SU-DHL-6 (cell line): ENCODE data around the gene NUFIP1.

Experiments
- H2AFZ ChIP-seq: fragments of 200-600 bp; sonication (generic); 2 replicates; pipeline ENCODE4 v1.6.1; 2014; ENCODE audit warnings: low read depth, mild to moderate bottlenecking, moderate library complexity, mixed read lengths, antibody characterized with exemption, low read length; ENCODE audit not compliant: severe bottlenecking
- H3F3A ChIP-seq: fragments of 200-600 bp; shearing (Covaris generic); 2 replicates; pipeline ENCODE4 v1.6.0; 2016; ENCODE audit warnings: antibody characterized with exemption, mild to moderate bottlenecking; ENCODE audit not compliant: insufficient read depth
- H3K27ac ChIP-seq: fragments of 200-600 bp; sonication (generic); 2 replicates; pipeline ENCODE4 v1.5.1; 2016; ENCODE audit warnings: low read depth, mild to moderate bottlenecking, low read length, moderate library complexity, mixed read lengths
- H3K27me3 ChIP-seq: fragments of 200-600 bp; sonication (generic), shearing (Covaris generic); 2 replicates; pipeline ENCODE4 v1.6.0; 2014; ENCODE audit warnings: mild to moderate bottlenecking, low read length
- H3K36me3 ChIP-seq: fragments of 200-600 bp; sonication (generic); 2 replicates; pipeline ENCODE4 v1.6.1; 2014; ENCODE audit warnings: mild to moderate bottlenecking, low read length, mixed read lengths
- H3K4me2 ChIP-seq: fragments of 300-600, 200-600 bp; shearing (Covaris generic), sonication (generic); 2 replicates; pipeline ENCODE4 v1.6.0; 2014; ENCODE audit warnings: low read length, low read depth, mild to moderate bottlenecking; ENCODE audit not compliant: poor library complexity, severe bottlenecking
- H3K4me3 ChIP-seq: fragments of 200-600 bp; sonication (generic); 2 replicates; pipeline ENCODE4 v1.5.1; 2014; ENCODE audit warnings: antibody characterized with exemption, low read length, mild to moderate bottlenecking, mixed read lengths; ENCODE audit not compliant: insufficient read depth, poor library complexity, severe bottlenecking
- H3K79me2 ChIP-seq: fragments of 200-600 bp; sonication (generic); 2 replicates; pipeline ENCODE4 v1.6.1; 2014; ENCODE audit warnings: mild to moderate bottlenecking, low read length, moderate library complexity; ENCODE audit not compliant: insufficient read depth
- H3K9ac ChIP-seq: fragments of 200-600 bp; sonication (generic); 2 replicates; pipeline ENCODE4 v1.7.0; 2014; ENCODE audit warnings: mild to moderate bottlenecking, low read length
- H3K9me2 ChIP-seq: fragments of 200-600 bp; sonication (generic); replicated peaks from 2 replicates; pipeline ENCODE4 v1.6.1; 2014; ENCODE audit warnings: low read length; ENCODE audit not compliant: insufficient read depth
- H3K9me3 ChIP-seq: fragments of 200-600 bp; sonication (generic); 2 replicates; pipeline ENCODE4 v1.6.1; 2014; ENCODE audit warnings: low read length, mixed read lengths; ENCODE audit not compliant: insufficient read depth
- H4K20me1 ChIP-seq: fragments of 200-600 bp; sonication (generic); 2 replicates; pipeline ENCODE4 v1.6.1; 2014; ENCODE audit warnings: low read depth, mild to moderate bottlenecking, antibody characterized with exemption, low read length, moderate library complexity, mixed read lengths
- EZH2phosphoT487 ChIP-seq: fragments of 200-600 bp; sonication (generic), shearing (Covaris generic); conservative IDR thresholded peaks from 2 replicates; pipeline ENCODE4 v1.6.1; 2018; ENCODE audit warnings: mild to moderate bottlenecking, antibody characterized with exemption, low read length, moderate library complexity, mixed read lengths
- TF ChIP-seq, protein P1 (sequence below): fragments of 200-600 bp; sonication (generic); IDR thresholded peaks from one replicate; pipeline ENCODE4 v1.5.1; 2017; ENCODE audit warnings: antibody characterized with exemption, mild to moderate bottlenecking, low read length, moderate library complexity; ENCODE audit not compliant: insufficient read depth, poor library complexity, severe bottlenecking

The NUFIP1 gene

GRCh38 chr13:44978328-44978727 is 10.9 kb downstream of the NUFIP1 start:
- H3K9me3 ChIP-seq: no peaks in the 10 kb centered on the region
- H3K9me2 ChIP-seq: no peaks in the 10 kb centered on the region
- no peak overlapping the region for H3K27ac ChIP-seq
- peaks cover 14% of the 10 kb centered on the region; the same call in 1 of the 2 replicates for H3K36me3 ChIP-seq
- H3K4me2 ChIP-seq: no peak overlapping the region
- peaks cover 4% of the 10 kb centered on the region for H3K79me2 ChIP-seq
- H3F3A ChIP-seq: 0 out of 2 replicates have a peak, but pooled peaks cover 7% of the 10 kb centered on the region
- H2AFZ ChIP-seq: no peak overlapping the region
- H3K9ac ChIP-seq: no peak overlapping the region
- no peak overlapping the region for H3K4me3 ChIP-seq
- no peaks in the 10 kb centered on the region for H4K20me1 ChIP-seq
- TF ChIP-seq EZH2phosphoT487: no peak
- TF ChIP-seq, protein P1, sequence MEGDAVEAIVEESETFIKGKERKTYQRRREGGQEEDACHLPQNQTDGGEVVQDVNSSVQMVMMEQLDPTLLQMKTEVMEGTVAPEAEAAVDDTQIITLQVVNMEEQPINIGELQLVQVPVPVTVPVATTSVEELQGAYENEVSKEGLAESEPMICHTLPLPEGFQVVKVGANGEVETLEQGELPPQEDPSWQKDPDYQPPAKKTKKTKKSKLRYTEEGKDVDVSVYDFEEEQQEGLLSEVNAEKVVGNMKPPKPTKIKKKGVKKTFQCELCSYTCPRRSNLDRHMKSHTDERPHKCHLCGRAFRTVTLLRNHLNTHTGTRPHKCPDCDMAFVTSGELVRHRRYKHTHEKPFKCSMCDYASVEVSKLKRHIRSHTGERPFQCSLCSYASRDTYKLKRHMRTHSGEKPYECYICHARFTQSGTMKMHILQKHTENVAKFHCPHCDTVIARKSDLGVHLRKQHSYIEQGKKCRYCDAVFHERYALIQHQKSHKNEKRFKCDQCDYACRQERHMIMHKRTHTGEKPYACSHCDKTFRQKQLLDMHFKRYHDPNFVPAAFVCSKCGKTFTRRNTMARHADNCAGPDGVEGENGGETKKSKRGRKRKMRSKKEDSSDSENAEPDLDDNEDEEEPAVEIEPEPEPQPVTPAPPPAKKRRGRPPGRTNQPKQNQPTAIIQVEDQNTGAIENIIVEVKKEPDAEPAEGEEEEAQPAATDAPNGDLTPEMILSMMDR: no peak
- no peaks in the 10 kb centered on the region for H3K27me3 ChIP-seq

DNA sequence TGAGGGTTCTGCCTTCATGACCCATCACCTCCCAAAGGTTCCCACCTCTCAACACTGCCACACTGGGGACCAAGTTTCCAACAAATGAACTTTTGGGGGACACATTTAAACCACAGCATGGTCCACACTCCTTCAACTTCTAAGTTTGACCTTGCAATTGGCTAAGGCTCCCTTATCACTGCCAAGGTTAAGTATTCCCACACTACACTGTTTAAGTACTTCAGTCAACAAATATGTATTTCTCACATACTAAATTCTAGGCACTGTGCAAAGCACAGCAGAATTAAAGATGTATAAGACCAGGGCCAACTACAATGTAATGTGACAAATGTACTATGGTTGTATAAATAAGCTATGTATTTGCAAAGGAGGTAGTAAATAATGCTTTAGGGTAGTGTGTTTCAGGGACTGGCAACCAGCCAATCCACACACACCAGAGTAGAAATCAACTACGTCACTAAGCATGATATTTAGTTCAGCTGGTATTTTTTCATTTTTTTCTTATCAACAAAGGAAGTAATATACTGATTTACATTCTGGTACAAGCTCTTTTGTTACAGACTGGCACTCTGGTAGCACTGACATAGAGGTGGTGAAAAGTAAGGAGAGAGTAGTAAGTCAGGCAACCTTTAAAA is 12.2 kb downstream of the NUFIP1 start:
- peaks cover 14% of the 10 kb centered on the region; the same call in 1 of the 2 replicates for H3K36me3 ChIP-seq
- TF ChIP-seq, protein P1: no peak
- TF ChIP-seq EZH2phosphoT487: no peak

DNA sequence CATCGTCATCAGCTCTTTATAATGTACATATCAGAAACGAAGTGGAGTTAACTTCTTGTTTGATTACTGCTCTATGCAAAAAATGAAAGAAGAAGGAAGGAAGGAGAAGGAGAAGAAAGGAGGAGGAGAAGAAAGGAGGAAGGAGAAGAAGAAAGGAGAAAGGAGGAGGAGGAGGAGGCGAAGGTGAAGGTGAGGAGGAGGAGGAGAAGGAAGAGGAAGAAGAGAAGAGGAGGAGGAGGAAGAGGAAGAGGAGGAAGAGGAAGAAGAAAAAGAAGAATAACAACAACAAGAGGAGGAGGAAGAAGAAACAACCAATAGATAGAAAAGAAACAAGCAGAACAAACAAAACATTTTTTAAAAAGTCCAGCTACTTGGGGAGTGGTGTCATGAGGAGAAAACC is 13.1 kb downstream of the NUFIP1 start:
- no peaks in the 10 kb centered on the region for H4K20me1 ChIP-seq
- H3K4me2 ChIP-seq: no peak overlapping the region
- TF ChIP-seq, protein P1: no peak
- TF ChIP-seq EZH2phosphoT487: no peak
- H3K9me2 ChIP-seq: no peaks in the 10 kb centered on the region
- H3K4me3 ChIP-seq: no peak overlapping the region
- H3K9ac ChIP-seq: no peak overlapping the region
- H2AFZ ChIP-seq: no peak overlapping the region
- H3K36me3 ChIP-seq: peaks cover 14% of the 10 kb centered on the region; the same call in 1 of the 2 replicates
- H3K79me2 ChIP-seq: no peaks in the 10 kb centered on the region
- no peaks in the 10 kb centered on the region for H3K9me3 ChIP-seq
- H3K27me3 ChIP-seq: no peaks in the 10 kb centered on the region
- H3K27ac ChIP-seq: no peak overlapping the region
- 0 out of 2 replicates have a peak, but pooled peaks cover 8% of the 10 kb centered on the region for H3F3A ChIP-seq

More for the DNA sequence above, 12.2 kb downstream of the NUFIP1 start:
- H3F3A ChIP-seq: 0 out of 2 replicates have a peak, but pooled peaks cover 8% of the 10 kb centered on the region
- no peaks in the 10 kb centered on the region for H3K9me3 ChIP-seq
- no peaks in the 10 kb centered on the region for H4K20me1 ChIP-seq
- H3K27ac ChIP-seq: no peak overlapping the region
- H3K27me3 ChIP-seq: no peaks in the 10 kb centered on the region
- H3K9me2 ChIP-seq: no peaks in the 10 kb centered on the region
- H3K9ac ChIP-seq: no peak overlapping the region
- H3K79me2 ChIP-seq: no peaks in the 10 kb centered on the region
- H3K4me3 ChIP-seq: no peak overlapping the region
- no peak overlapping the region for H2AFZ ChIP-seq
- no peak overlapping the region for H3K4me2 ChIP-seq
